SJCRH30 (cell line): ENCODE results near the gene RAMP1. TPM values are rescaled to one million over a fixed set of nuclear protein-coding genes. Genes with fewer than 3 reads are reported as not detected.

Experiments
- DNase-seq, 2 experiments: peaks; one replicate each; pipeline ENCODE4 v3.0.0-alpha.2; 2015 to 2020
- H3K27ac ChIP-seq: fragments of 250-450 bp; sonication (Bioruptor Pico); 2 replicates; pipeline ENCODE4 v1.5.1; 2020; ENCODE audit warnings: mild to moderate bottlenecking, moderate library complexity
- H3K27me3 ChIP-seq: fragments of 250-450 bp; sonication (Bioruptor Pico); 2 replicates; pipeline ENCODE4 v1.5.1; 2020; ENCODE audit warnings: mild to moderate bottlenecking, moderate library complexity
- H3K36me3 ChIP-seq: fragments of 250-450 bp; sonication (Bioruptor Pico); 2 replicates; pipeline ENCODE4 v1.5.1; 2020; ENCODE audit warnings: mild to moderate bottlenecking, moderate library complexity
- H3K4me1 ChIP-seq: fragments of 250-450 bp; sonication (Bioruptor Pico); 2 replicates; pipeline ENCODE4 v1.5.1; 2020; ENCODE audit warnings: mild to moderate bottlenecking, moderate library complexity
- H3K4me3 ChIP-seq: fragments of 250-450 bp; sonication (Bioruptor Pico); 2 replicates; pipeline ENCODE4 v1.5.1; 2020; ENCODE audit warnings: mild to moderate bottlenecking, moderate library complexity
- H3K9me3 ChIP-seq: fragments of 250-450 bp; sonication (Bioruptor Pico); replicated peaks from 2 replicates; pipeline ENCODE4 v1.5.1; 2020; ENCODE audit warnings: mild to moderate bottlenecking, moderate library complexity
- total RNA-seq: library from RNA; depleted of rRNA; stranded (reverse); fragments of >200 nt; shearing (Covaris generic); gene quantifications from 2 replicates; pipeline ENCODE4 v1.2.3, GENCODE V29; 2014

Gene RAMP1
- total RNA-seq, 1 experiment from 2014 or later, result not detected

- Histone ChIP-seq H3K27ac (no peak overlapping the region), H3K36me3 (no peaks in the 10 kb centered on the region), H3K4me3 (no peak overlapping the region), H3K4me1 (no peaks in the 10 kb centered on the region), H3K9me3 (no peaks in the 10 kb centered on the region), H3K27me3 (peaks cover 7% of the 10 kb centered on the region)
- no peak for DNase-seq
These were observed 30.4 kb downstream of the RAMP1 start for GRCh38 chr2:237889811-237890210.

DNA sequence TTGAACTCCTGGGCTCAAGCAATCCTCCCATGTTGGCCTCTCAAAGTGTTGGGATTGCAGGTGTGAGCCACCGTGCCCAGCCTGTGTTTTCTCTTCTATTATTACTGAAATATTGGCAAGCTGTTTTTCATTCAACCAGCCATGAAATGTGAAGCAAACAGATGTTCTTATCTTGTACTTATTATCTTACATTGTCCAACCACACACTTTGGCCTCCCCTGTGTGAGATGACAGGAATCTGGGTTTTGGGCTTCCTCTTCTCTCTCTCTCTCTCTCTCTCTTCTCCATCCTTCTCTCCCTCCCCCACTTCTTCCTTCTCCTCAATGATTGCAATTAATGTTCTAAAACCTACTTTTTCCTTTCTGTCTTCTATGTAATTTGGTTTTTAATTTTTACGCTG is 33.1 kb downstream of the RAMP1 start:
- no peaks in the 10 kb centered on the region for H3K36me3 ChIP-seq
- H3K9me3 ChIP-seq, result no peaks in the 10 kb centered on the region
- no peak for DNase-seq
- H3K4me1 ChIP-seq, result peaks cover 10% of the 10 kb centered on the region; the same call in 1 of the 2 replicates
- no peak overlapping the region for H3K4me3 ChIP-seq
- peaks cover 13% of the 10 kb centered on the region for H3K27me3 ChIP-seq
- no peak overlapping the region for H3K27ac ChIP-seq

DNA sequence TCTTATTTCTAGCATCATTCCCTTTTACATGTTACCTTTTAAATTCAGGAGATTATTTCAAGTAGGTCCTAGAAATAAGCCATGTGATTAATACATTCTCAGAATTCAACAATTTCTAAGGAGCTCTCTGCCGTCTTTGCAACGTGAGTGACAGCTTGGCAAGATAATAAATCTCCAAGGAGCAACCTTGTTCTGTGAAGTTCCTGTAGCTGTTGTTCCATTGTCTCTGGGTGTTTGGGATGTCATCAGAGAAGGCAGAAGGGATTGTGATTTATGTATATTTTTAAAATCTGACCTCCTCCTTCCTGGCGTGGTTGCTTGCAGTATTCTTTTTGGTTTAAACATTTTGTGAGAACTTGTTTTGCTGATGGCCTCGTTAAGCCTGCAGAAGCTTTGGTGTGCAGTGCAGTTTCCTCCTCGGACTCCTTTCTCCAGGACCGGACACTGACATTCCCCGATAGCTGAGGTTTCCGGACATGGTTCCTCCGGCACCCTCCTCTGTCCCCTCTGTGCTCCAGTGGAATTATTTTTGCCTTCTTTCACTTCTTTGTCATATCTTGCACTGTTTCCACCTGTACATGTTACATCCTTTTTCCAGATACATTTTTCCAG is 33.7 kb downstream of the RAMP1 start:
- peaks cover 14% of the 10 kb centered on the region for H3K27me3 ChIP-seq
- no peak overlapping the region for H3K4me3 ChIP-seq
- H3K36me3 ChIP-seq, result no peaks in the 10 kb centered on the region
- H3K4me1 ChIP-seq, result peaks cover 10% of the 10 kb centered on the region; the same call in 1 of the 2 replicates
- no peak for DNase-seq
- no peak overlapping the region for H3K27ac ChIP-seq
- no peaks in the 10 kb centered on the region for H3K9me3 ChIP-seq

GRCh38 chr2:237894396-237894979 is 35.1 kb downstream of the RAMP1 start:
- peaks cover 18% of the 10 kb centered on the region; the same call in 1 of the 2 replicates for H3K4me1 ChIP-seq
- H3K4me3 ChIP-seq, result no peak overlapping the region
- H3K36me3 ChIP-seq, result no peaks in the 10 kb centered on the region
- no peaks in the 10 kb centered on the region for H3K9me3 ChIP-seq
- no peak overlapping the region for H3K27ac ChIP-seq
- no peak for DNase-seq
- H3K27me3 ChIP-seq, result peaks cover 14% of the 10 kb centered on the region

DNA sequence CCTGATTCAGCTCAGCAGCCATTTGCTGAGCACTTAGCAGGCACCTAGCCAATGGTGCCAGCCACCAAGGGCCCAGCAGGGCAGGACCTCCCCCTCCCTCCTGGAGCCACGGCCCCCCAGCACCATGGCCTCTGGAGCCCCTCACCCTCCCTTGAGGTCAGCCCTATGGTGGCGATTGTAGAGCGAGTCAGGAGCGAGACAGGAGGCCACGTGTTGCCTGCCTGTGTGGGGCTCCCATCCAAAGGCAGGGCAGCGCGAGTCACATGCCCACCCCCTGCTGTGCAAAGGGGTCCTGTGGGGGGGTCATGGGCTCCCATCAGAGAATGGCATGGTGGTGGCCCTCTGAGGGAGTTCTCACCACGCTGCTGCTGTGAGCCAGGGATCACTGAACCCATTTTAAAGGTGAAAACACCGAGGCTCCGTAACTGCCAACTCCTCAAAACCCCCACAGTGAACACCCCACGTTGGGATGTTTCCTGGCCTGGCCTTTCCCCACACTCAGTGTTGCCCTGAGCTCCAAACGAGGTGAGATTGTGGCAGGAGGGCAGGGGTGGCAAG is 35.6 kb downstream of the RAMP1 start:
- Histone ChIP-seq H3K27me3 (peaks cover 14% of the 10 kb centered on the region), H3K4me1 (peaks cover 19% of the 10 kb centered on the region; the same call in 1 of the 2 replicates), H3K4me3 (no peak overlapping the region), H3K27ac (no peak overlapping the region), H3K9me3 (no peaks in the 10 kb centered on the region), H3K36me3 (no peaks in the 10 kb centered on the region)
- DNase-seq, result no peak

DNA sequence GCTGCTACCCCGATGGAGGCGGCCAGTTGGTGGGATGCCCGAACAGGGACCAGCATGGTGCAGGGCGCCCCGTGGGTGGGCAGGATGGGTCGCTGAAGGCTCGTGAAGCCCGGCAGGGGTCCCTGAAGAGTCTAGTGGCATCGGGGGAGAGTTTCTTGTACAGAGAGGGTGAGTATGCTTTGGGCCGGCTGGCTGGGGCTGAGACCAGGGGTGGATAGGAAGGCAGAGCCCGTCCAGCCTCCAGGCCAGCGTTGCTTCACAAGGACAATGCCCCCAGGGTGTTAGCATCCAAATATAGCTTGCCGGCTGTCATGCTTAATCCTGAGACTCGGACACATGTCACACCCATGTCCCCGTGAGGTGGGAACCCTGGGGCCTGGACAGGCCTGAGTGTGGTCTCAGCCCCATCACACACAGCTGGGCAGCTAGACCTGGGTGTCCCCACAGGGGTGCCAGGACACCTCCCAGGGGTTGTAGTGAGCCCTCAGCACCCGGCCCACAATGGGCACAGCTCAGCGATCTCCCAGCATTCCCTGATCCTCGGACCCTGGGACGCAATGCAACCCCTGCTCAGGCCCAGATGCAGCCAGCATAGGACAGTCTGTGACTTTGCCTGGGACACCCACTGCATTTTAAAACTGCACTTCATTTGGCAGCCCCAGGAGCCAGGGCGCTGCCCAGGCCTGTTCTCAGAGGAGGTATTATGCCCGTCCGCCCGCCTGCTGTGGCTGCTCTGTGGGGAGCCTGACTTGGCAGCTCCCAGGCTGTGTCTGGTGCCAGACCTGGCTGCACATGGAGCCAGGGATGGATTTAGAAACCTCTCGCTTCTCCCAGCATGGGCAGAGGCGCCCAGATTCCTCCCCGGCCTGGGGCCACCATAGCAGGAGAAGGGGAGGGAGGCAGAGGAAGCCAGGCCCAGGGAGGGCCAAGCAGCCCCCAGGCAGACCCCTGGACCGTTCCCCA is 36.4 kb downstream of the RAMP1 start:
- Histone ChIP-seq H3K27me3 (peaks cover 14% of the 10 kb centered on the region), H3K4me1 (peaks cover 19% of the 10 kb centered on the region; the same call in 1 of the 2 replicates), H3K4me3 (no peak overlapping the region; the same call in 1 of the 2 replicates), H3K27ac (no peak overlapping the region), H3K9me3 (no peaks in the 10 kb centered on the region), H3K36me3 (no peaks in the 10 kb centered on the region)
- peak; percentile 40 to 51 for DNase-seq

- Histone ChIP-seq H3K9me3 (no peaks in the 10 kb centered on the region), H3K36me3 (no peaks in the 10 kb centered on the region), H3K4me1 (peaks cover 19% of the 10 kb centered on the region; the same call in 1 of the 2 replicates), H3K27me3 (peaks cover 14% of the 10 kb centered on the region), H3K4me3 (no peak overlapping the region), H3K27ac (no peak overlapping the region)
- no peak for DNase-seq
These were observed 37.1 kb downstream of the RAMP1 start for GRCh38 chr2:237896507-237896892.

GRCh38 chr2:237896956-237897355 is 37.5 kb downstream of the RAMP1 start:
- Histone ChIP-seq H3K27ac (no peak overlapping the region), H3K4me3 (no peak overlapping the region), H3K4me1 (peaks cover 19% of the 10 kb centered on the region; the same call in 1 of the 2 replicates), H3K9me3 (no peaks in the 10 kb centered on the region), H3K36me3 (no peaks in the 10 kb centered on the region), H3K27me3 (peaks cover 14% of the 10 kb centered on the region)
- no peak for DNase-seq

- Histone ChIP-seq H3K4me3 (no peak overlapping the region), H3K36me3 (no peaks in the 10 kb centered on the region), H3K9me3 (no peaks in the 10 kb centered on the region), H3K27ac (no peak overlapping the region), H3K27me3 (peaks cover 14% of the 10 kb centered on the region), H3K4me1 (peaks cover 19% of the 10 kb centered on the region; the same call in 1 of the 2 replicates)
- DNase-seq, result no peak
These were observed 38.6 kb downstream of the RAMP1 start for GRCh38 chr2:237898057-237898414.

DNA sequence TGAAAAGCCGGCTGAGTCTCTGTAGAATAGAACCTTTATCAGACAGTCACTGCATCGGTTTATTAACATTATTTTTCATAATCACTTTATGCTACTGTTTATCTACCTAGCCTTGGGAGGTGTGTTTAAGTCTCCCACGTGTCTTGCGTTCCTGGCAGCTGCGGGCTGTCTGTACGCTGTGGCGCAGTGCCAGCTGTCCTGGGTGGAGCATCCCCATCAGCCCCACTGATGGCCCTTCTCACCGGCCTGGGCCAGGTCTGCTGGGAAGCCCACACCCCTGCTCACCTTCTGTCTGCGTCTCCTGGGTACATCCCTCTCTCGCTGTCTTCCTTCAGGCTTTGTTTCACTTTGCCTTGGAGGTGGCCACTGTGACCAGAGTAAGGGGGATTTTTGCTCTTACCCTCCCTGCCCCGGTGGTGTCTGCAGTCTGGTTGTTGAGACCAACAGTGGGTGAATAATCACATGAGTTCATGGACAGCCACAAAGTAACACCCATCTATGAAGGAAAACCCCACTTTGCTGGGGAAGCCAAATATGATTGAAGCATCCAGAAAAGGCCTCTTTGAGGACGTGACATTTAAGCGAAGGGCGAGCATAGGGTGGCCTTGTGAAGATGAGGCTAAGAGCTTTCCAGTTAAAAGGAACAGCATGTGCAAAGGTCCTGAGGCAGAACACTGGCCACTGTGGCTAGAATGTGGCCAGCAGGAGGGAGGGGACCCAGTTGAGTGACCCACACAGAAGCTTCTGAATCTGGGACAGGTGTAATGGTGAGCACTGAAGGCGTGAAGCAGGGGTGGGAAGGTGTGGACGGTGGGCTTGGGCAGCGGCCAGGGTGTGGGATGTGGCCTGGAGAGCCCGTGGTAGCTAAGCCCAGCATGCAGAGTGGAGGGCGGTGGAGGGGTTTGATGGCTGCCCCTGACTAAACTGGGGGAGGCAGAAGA is 41.7 kb downstream of the RAMP1 start:
- H3K4me1 ChIP-seq, result peaks cover 22% of the 10 kb centered on the region; the same call in 1 of the 2 replicates
- peak in 1 of 2 experiments; percentile 23 for DNase-seq
- peaks cover 9% of the 10 kb centered on the region for H3K27me3 ChIP-seq
- no peaks in the 10 kb centered on the region for H3K36me3 ChIP-seq
- no peak overlapping the region for H3K4me3 ChIP-seq
- no peaks in the 10 kb centered on the region for H3K9me3 ChIP-seq
- no peak overlapping the region for H3K27ac ChIP-seq

DNA sequence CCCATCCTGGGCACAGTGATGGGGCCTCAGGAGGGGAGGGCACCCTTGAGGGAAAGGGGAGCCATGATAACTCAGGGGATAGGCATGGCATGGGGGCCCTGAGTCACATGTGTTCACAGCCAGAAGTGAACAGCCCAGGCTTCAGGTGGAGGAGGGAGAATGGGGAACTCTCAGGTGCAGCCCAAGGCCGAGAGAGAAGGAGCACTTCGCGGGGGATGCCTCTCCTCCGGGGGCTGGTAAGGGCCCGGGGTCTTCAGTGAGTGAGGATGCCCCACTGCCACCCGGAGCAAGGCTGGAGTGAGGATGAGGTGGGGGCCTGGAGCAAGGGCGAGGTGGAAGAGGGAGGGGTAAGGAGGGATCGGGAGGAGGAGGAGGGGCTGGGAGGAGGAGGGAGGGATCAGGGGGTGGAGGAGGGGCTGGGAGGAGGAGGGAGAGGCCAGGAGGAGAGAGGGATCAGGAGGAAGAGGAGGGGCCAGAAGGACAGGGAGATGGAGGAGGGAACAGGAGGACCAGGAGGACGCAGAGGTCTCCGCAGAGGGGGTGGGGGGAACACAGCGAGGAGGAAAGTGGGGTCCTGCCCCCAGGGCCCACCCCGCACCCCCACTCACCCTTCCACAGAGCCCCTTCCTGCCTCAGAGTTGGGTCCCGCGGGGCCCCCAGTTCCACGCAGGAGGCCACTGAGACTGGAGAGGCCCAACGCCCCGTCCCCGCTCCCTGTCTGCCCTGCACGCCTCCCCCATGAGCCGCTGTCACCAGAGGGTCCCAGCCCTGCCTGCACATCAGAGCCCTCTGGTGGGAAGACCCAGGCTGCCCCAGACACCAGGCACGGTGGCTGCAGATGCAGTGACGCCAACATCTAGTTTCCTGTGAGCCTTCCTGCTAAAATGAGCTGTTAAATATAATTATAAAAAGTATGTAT is 42.8 kb downstream of the RAMP1 start:
- H3K36me3 ChIP-seq, result no peaks in the 10 kb centered on the region
- peaks cover 20% of the 10 kb centered on the region; the same call in 1 of the 2 replicates for H3K4me1 ChIP-seq
- peaks cover 5% of the 10 kb centered on the region; the same call in 1 of the 2 replicates for H3K27me3 ChIP-seq
- DNase-seq, result no peak
- H3K9me3 ChIP-seq, result peaks cover 4% of the 10 kb centered on the region
- no peak overlapping the region for H3K4me3 ChIP-seq
- H3K27ac ChIP-seq, result no peak overlapping the region

DNA sequence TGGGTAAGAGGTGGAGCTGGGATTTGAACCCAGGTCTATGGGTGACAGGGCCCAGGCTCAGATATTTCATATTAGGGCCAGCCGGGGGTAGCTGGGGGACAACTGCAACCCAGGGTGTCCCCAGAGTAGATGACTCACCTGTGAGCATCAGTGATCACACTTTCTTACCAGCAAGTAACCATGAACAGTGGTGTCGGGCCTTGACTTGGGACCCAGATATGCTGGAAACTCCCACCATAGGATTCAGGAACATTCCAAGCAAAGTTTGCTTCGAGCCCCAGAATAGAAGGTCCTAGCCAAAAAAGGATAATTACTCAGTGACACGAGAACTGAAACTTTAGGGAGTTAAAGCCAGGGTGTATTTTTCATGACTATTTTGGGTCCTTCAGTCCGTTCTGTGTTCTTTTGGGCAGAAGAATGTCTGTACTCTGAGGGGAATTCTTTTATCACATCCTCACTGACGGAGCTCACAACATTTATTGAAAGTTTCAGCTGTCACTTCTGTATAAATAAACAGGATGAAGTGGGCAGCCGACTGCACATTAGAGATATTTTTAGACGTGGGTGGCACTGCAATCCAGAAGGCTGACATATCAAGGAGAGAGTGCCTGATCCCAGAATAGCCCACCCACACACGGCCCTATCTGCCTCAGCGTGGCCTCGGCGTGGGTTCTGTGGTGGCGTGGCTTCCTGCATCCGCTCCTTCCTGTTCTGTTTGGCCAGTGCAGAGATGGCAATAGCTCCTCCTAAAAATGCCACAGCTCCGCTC is 45.6 kb downstream of the RAMP1 start:
- H3K4me1 ChIP-seq, result peaks cover 10% of the 10 kb centered on the region; the same call in 1 of the 2 replicates
- H3K27ac ChIP-seq, result peak overlapping the region; percentile 25; the same call in 1 of the 2 replicates
- H3K9me3 ChIP-seq, result peaks cover 11% of the 10 kb centered on the region
- H3K4me3 ChIP-seq, result no peak overlapping the region
- peak; percentile 77 to 78 for DNase-seq
- no peaks in the 10 kb centered on the region for H3K27me3 ChIP-seq
- H3K36me3 ChIP-seq, result no peaks in the 10 kb centered on the region
